ENCODE data around the gene SARS1. TPM values are rescaled to one million over a fixed set of nuclear protein-coding genes. Genes with fewer than 3 reads are reported as not detected.

SARS1 gene
- total and polyA plus RNA-seq, 2 of the 13 experiments (the other 11 are each of a cell fraction or from before 2014, with no cell fraction given), result 103 to 134 TPM

- TF ChIP-seq HMGXB4 (CRISPR knock-in tag; IDR thresholded peaks at IDR 0.05; ENCODE audit: borderline replicate concordance in 1 of 2, low read depth in 1 of 2), result peak; percentile 21 to 34; a peak in 1 of 4 replicates
- TF ChIP-seq ELF3 (CRISPR knock-in tag; IDR thresholded peaks at IDR 0.05), result peak; percentile 23; the same call in 1 of the 2 replicates
- TF ChIP-seq ZNF44 (CRISPR knock-in tag; IDR thresholded peaks at IDR 0.05), result no peak
- no peak for TF ChIP-seq ZNF546 (CRISPR knock-in tag; conservative IDR thresholded peaks at IDR 0.05)
- peak; percentile 40; the same call in 1 of the 2 replicates for TF ChIP-seq UBTF (CRISPR knock-in tag; IDR thresholded peaks at IDR 0.05)
- TF ChIP-seq JARID2 (CRISPR knock-in tag; IDR thresholded peaks at IDR 0.05; ENCODE audit: insufficient replicate concordance), result no peak
- TF ChIP-seq HMGXB3 (CRISPR knock-in tag; IDR thresholded peaks at IDR 0.05; ENCODE audit: borderline replicate concordance), result no peak
- no peak for TF ChIP-seq ZNF713 (CRISPR knock-in tag; IDR thresholded peaks at IDR 0.05)
- no peak for TF ChIP-seq CTCF (CRISPR knock-in tag; IDR thresholded peaks at IDR 0.05)
- no peak; the same call in 1 of the 2 replicates for TF ChIP-seq ZNF33B (CRISPR knock-in tag; IDR thresholded peaks at IDR 0.05)
- no peak for TF ChIP-seq FOXP1 (IDR thresholded peaks at IDR 0.05)
- TF ChIP-seq FOXP1 (CRISPR knock-in tag; IDR thresholded peaks at IDR 0.05), result no peak
- TF ChIP-seq BRCA1 (CRISPR knock-in tag; IDR thresholded peaks at IDR 0.05), result no peak
- no peak for TF ChIP-seq ZNF256 (CRISPR knock-in tag; conservative IDR thresholded peaks at IDR 0.05)
- no peak for TF ChIP-seq ZNF362 (CRISPR knock-in tag; IDR thresholded peaks at IDR 0.05; ENCODE audit: borderline replicate concordance)
These were observed at the start of gene SARS1 (continued) for GRCh38 chr1:109213824-109214693.

Measured in HepG2 (cell line).